K562 (cell line): ENCODE results near the gene TRIM45. TPM values are rescaled to one million over a fixed set of nuclear protein-coding genes. Genes with fewer than 3 reads are reported as not detected.
A peak's percentile ranks its signal among the peaks of the same experiment; 100 is the strongest.

Experiments
- ATAC-seq: fragments of 200-7000 bp; cut with Tn5 transposase; 3 replicates; pipeline ENCODE4 v1.9.1; 2020; ENCODE audit warnings: moderate library complexity
- BruUV-seq: library from RNA; stranded (reverse); fragments of 400-500 nt; replicated peaks from 2 replicates; lab custom pipeline; 2021; lab: Mats Ljungman, UMichigan
- CTCF ChIA-PET: fragments of 300-600 bp; formaldehyde crosslinking; extraction: SDS; loops from one replicate; lab custom pipeline; 2021; ENCODE audit warnings: low intra/inter-chr PET ratio; lab: Yijun Ruan, JAX
- POLR2A ChIA-PET: fragments of 300-600, 350-650 bp; sonication (Branson Sonifier 250); formaldehyde crosslinking; extraction: SDS; loops from one replicate; lab custom pipeline; 2021; ENCODE audit warnings: antibody characterized with exemption, inconsistent platforms; lab: Yijun Ruan, JAX
- DNase-seq, 4 experiments: peaks; one replicate each; pipeline versions ENCODE4 v3.0.0 to v3.0.0-alpha.2; 2011 to 2018; ENCODE audit warnings: low spot score in 3 of 4, mixed read lengths in 3 of 4; ENCODE audit errors: extremely low read depth in 1 of 4
- FAIRE-seq: peaks from 2 replicates; lab custom pipeline; 2011; peaks lifted over from hg19 to GRCh38; lab: Jason Lieb, UNC
- H2AFZ ChIP-seq: 2 replicates; pipeline ENCODE4 v1.6.0; 2011; ENCODE audit warnings: low read depth, low read length, control low read depth, inconsistent platforms
- H3K27ac ChIP-seq: fragments of 200-600 bp; 3 replicates; pipeline ENCODE4 v1.8.0; 2011; ENCODE audit warnings: low read depth, mild to moderate bottlenecking, control low read depth, inconsistent platforms, low read length, moderate library complexity, mixed read lengths; ENCODE audit errors: extremely low read depth
- H3K27me3 ChIP-seq, 2 experiments: fragments of 300-600 bp in 1 of 2; 2 replicates in 1 of 2; 3 replicates in 1 of 2; pipeline versions ENCODE4 v1.6.0 to v1.8.0; 2011; ENCODE audit warnings: inconsistent platforms in 2 of 2, low read length in 2 of 2, mild to moderate bottlenecking in 1 of 2, mixed read lengths in 1 of 2, moderate library complexity in 1 of 2; ENCODE audit not compliant: control insufficient read depth in 2 of 2, insufficient read depth in 2 of 2
- H3K36me3 ChIP-seq: fragments of 300-600 bp; 3 replicates; pipeline ENCODE4 v1.8.0; 2011; ENCODE audit warnings: mild to moderate bottlenecking, low read length, inconsistent platforms; ENCODE audit not compliant: control insufficient read depth, insufficient read depth
- H3K4me1 ChIP-seq, 2 experiments: fragments of 200-600 bp in 1 of 2; replicated peaks in 1 of 2; 2 replicates in 1 of 2; 3 replicates in 1 of 2; pipeline versions ENCODE4 v1.5.1 to v1.8.0; 2011; ENCODE audit warnings: inconsistent platforms in 2 of 2, low read length in 2 of 2, mild to moderate bottlenecking in 1 of 2, mixed read lengths in 1 of 2, moderate library complexity in 1 of 2; ENCODE audit not compliant: control insufficient read depth in 2 of 2, insufficient read depth in 2 of 2
- H3K4me2 ChIP-seq: 2 replicates; pipeline ENCODE4 v1.6.1; 2011; ENCODE audit warnings: low read length, control low read depth, inconsistent platforms, mixed read lengths; ENCODE audit not compliant: insufficient read depth
- H3K4me3 ChIP-seq: fragments of 200-600 bp; sonication (generic), shearing (Covaris generic); 2 replicates; pipeline ENCODE4 v1.5.1; 2016; ENCODE audit warnings: control low read depth, inconsistent platforms
- H3K79me2 ChIP-seq: fragments of 200-600 bp; 3 replicates; pipeline ENCODE4 v1.8.0; 2011; ENCODE audit warnings: low read length, inconsistent platforms; ENCODE audit not compliant: control insufficient read depth, insufficient read depth
- H3K9ac ChIP-seq, 2 experiments: 2 replicates each; pipeline versions ENCODE4 v1.6.0 to v1.6.1; 2011; ENCODE audit warnings: low read depth in 2 of 2, low read length in 2 of 2, control low read depth in 1 of 2, inconsistent platforms in 1 of 2, mild to moderate bottlenecking in 1 of 2, mixed read lengths in 1 of 2; ENCODE audit not compliant: insufficient read depth in 1 of 2
- H3K9me1 ChIP-seq: one replicate; pipeline ENCODE4 v1.6.0; 2011; ENCODE audit warnings: inconsistent platforms, mild to moderate bottlenecking, low read length, moderate library complexity; ENCODE audit not compliant: control insufficient read depth, insufficient read depth
- H3K9me3 ChIP-seq: replicated peaks from 2 replicates; pipeline ENCODE4 v1.5.1; 2011; ENCODE audit warnings: low read depth, low read length, inconsistent platforms; ENCODE audit not compliant: control insufficient read depth, insufficient read depth
- H4K20me1 ChIP-seq: replicated peaks from 2 replicates; pipeline ENCODE4 v1.6.1; 2011; ENCODE audit warnings: low read length, inconsistent platforms, mixed read lengths; ENCODE audit not compliant: control insufficient read depth, insufficient read depth
- WGBS: fragments of 100-300 bp; shearing (Covaris generic); methylation state at CpG from one replicate; pipeline ENCODE4 v1.1.6; 2016; ENCODE audit warnings: low coverage, mixed read lengths; ENCODE audit not compliant: insufficient coverage; ENCODE audit errors: missing lambda C conversion rate; 5-methylcytosine and 5-hydroxymethylcytosine counted together
- in situ Hi-C: fragments of 300-500 bp; cut with MboI; formaldehyde crosslinking; loops from 4 replicates; pipeline ENCODE4 v1.15.0; 2018; ENCODE audit warnings: inconsistent platforms, mixed read lengths
- intact Hi-C: fragments of 100-400 bp; cut with micrococcal nuclease; formaldehyde crosslinking; loops from 2 replicates; pipeline ENCODE4 v1.14.2; 2022
- polyA plus RNA-seq, 8 experiments: library from polyadenylated mRNA; depleted of rRNA in 4 of 8; stranded (reverse) in 5 of 8; unstranded in 3 of 8; fragments of >200 nt; fragmentation: Nextera tagmentation in 2 of 8; fragmentation: Illumina TruSeq in 1 of 8; extraction: Ambion mirVana in 2 of 8; extraction: Trizol in 1 of 8; gene quantifications; 2 replicates each; pipeline versions ENCODE4 v1.2.1 to v1.2.3, GENCODE V29; 2011 to 2014; ENCODE audit warnings: inconsistent platforms in 1 of 8, missing spikeins in 1 of 8
- total RNA-seq, 7 experiments: library from RNA; depleted of rRNA in 6 of 7; stranded (reverse); fragments of >200 nt in 6 of 7; fragmentation: Illumina TruSeq in 2 of 7; extraction: Trizol in 2 of 7; gene quantifications; 2 replicates each; pipeline versions ENCODE4 v1.2.1 to v1.2.3, GENCODE V29; 2011 to 2021; ENCODE audit warnings: low replicate concordance in 1 of 7
- TF ChIP-seq, protein P1 (sequence below), 2 experiments: fragments of 450-650 bp; formaldehyde crosslinking in 1 of 2; IDR thresholded peaks; 2 replicates each; pipeline versions ENCODE4 v1.4.0 to v1.6.1; 2014 to 2020; ENCODE audit warnings: mild to moderate bottlenecking in 2 of 2, borderline replicate concordance in 1 of 2, low read depth in 1 of 2
- TF ChIP-seq, protein P2 (sequence below): sonication (generic); formaldehyde crosslinking; IDR thresholded peaks from 2 replicates; pipeline ENCODE4 v1.8.1; 2023; ENCODE audit warnings: missing genetic modification reagents, mild to moderate bottlenecking, borderline replicate concordance
- TF ChIP-seq, protein P3 (sequence below), 3 experiments: IDR thresholded peaks in 2 of 3; conservative IDR thresholded peaks in 1 of 3; 2 replicates each; pipeline ENCODE4 v1.5.1; 2011 to 2012; ENCODE audit warnings: low read length in 3 of 3, mild to moderate bottlenecking in 3 of 3, control low read depth in 2 of 3, improper control_type of control experiment in 1 of 3, inconsistent platforms in 1 of 3, low read depth in 1 of 3, mixed read lengths in 1 of 3, moderate library complexity in 1 of 3; ENCODE audit not compliant: insufficient read depth in 2 of 3

Gene TRIM45
- total and polyA plus RNA-seq, 9 of the 15 experiments (the other 6 are each of a cell fraction or from before 2014, with no cell fraction given), result 1.9 to 6.2 (median 3.6) TPM

DNA sequence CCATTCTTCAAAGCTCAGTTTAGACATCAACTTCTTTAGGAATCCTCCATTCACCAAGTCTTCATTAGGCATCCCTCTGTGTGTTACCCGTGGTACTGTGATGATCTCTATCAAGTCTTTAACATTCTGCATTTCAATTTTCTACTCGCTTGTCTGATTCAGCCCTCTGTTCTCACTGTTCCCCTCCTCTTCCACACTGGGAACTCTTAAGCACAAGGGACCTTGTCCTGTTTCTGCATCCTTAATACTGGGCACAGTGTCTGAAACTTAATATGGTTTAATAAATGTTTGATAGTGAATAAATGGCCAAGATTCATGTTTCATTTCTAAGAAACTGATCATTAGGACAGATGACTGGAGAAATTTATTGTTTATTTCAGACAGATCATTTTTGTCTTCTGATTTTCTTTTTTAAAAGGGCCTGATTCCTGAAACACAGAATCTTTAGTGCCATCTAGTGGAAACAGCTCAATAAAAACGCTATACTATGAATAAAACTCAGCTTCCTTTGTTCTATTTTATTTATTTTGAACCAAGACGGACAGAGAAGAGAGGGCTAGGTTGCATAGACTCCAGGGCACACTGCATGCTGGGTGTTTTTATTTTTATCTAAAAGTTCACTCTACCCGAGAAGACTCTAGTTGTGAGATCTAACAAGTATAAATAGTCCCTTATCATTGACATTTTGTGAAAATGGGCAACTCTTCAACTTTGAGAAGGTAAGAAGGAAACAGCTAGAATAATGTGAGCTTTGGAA, 7.0 kb upstream of the TRIM45 start:
- Histone ChIP-seq H3K4me2 (0 out of 2 replicates have a peak overlapping the region, but pooled peaks have one; percentile 25), H3K4me3 (no peak overlapping the region), H3K27ac (no peak overlapping the region), H3K4me1 (peaks cover 0 to 8% of the 10 kb centered on the region in 2 experiments; a peak in 2 of 5 replicates), H2AFZ (peak overlapping the region; percentile 52), H4K20me1 (no peaks in the 10 kb centered on the region), H3K27me3 (peaks cover 6% of the 10 kb centered on the region in 2 experiments; a peak in 1 of 5 replicates), H3K36me3 (no peaks in the 10 kb centered on the region), H3K79me2 (no peaks in the 10 kb centered on the region), H3K9me1 (no peaks in the 10 kb centered on the region), H3K9me3 (no peaks in the 10 kb centered on the region), H3K9ac (no peak overlapping the region)
- ATAC-seq, result peak; percentile 72
- no TSS peak for BruUV-seq
- 9% methylated on average over 5 of the region's 5 CpGs for WGBS
- in situ Hi-C loops, result no loop called here
- intact Hi-C loops, result loop anchor here (1.0 to 10.0 kb wide), 4 partner anchors 60 to 554 kb away; partner anchors contain the start of gene CD58
- peak; percentile 57 for FAIRE-seq
- ChIA-PET CTCF (interaction anchor here (0.6 to 3.0 kb wide), 7 partner anchors 12 to 990 kb away, joined by 3 to 44 read pairs (median 3); no protein-coding TSS in a partner anchor), POLR2A (interaction anchor here (0.6 to 2.1 kb wide), 11 partner anchors 8 to 162 kb away, joined by 3 to 13 read pairs (median 3); partner anchors contain the start of gene TTF2)
- peak in 2 of 4 experiments; percentile 48 to 49 for DNase-seq
- TF ChIP-seq, protein P1, sequence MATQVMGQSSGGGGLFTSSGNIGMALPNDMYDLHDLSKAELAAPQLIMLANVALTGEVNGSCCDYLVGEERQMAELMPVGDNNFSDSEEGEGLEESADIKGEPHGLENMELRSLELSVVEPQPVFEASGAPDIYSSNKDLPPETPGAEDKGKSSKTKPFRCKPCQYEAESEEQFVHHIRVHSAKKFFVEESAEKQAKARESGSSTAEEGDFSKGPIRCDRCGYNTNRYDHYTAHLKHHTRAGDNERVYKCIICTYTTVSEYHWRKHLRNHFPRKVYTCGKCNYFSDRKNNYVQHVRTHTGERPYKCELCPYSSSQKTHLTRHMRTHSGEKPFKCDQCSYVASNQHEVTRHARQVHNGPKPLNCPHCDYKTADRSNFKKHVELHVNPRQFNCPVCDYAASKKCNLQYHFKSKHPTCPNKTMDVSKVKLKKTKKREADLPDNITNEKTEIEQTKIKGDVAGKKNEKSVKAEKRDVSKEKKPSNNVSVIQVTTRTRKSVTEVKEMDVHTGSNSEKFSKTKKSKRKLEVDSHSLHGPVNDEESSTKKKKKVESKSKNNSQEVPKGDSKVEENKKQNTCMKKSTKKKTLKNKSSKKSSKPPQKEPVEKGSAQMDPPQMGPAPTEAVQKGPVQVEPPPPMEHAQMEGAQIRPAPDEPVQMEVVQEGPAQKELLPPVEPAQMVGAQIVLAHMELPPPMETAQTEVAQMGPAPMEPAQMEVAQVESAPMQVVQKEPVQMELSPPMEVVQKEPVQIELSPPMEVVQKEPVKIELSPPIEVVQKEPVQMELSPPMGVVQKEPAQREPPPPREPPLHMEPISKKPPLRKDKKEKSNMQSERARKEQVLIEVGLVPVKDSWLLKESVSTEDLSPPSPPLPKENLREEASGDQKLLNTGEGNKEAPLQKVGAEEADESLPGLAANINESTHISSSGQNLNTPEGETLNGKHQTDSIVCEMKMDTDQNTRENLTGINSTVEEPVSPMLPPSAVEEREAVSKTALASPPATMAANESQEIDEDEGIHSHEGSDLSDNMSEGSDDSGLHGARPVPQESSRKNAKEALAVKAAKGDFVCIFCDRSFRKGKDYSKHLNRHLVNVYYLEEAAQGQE (IDR thresholded peaks at IDR 0.05; ENCODE audit: borderline replicate concordance), result peak; percentile 52; the same call in 1 of the 2 replicates
- TF ChIP-seq, protein P1 (CRISPR knock-in tag; IDR thresholded peaks at IDR 0.05; ENCODE audit: low read depth), result no peak
- TF ChIP-seq, protein P2, sequence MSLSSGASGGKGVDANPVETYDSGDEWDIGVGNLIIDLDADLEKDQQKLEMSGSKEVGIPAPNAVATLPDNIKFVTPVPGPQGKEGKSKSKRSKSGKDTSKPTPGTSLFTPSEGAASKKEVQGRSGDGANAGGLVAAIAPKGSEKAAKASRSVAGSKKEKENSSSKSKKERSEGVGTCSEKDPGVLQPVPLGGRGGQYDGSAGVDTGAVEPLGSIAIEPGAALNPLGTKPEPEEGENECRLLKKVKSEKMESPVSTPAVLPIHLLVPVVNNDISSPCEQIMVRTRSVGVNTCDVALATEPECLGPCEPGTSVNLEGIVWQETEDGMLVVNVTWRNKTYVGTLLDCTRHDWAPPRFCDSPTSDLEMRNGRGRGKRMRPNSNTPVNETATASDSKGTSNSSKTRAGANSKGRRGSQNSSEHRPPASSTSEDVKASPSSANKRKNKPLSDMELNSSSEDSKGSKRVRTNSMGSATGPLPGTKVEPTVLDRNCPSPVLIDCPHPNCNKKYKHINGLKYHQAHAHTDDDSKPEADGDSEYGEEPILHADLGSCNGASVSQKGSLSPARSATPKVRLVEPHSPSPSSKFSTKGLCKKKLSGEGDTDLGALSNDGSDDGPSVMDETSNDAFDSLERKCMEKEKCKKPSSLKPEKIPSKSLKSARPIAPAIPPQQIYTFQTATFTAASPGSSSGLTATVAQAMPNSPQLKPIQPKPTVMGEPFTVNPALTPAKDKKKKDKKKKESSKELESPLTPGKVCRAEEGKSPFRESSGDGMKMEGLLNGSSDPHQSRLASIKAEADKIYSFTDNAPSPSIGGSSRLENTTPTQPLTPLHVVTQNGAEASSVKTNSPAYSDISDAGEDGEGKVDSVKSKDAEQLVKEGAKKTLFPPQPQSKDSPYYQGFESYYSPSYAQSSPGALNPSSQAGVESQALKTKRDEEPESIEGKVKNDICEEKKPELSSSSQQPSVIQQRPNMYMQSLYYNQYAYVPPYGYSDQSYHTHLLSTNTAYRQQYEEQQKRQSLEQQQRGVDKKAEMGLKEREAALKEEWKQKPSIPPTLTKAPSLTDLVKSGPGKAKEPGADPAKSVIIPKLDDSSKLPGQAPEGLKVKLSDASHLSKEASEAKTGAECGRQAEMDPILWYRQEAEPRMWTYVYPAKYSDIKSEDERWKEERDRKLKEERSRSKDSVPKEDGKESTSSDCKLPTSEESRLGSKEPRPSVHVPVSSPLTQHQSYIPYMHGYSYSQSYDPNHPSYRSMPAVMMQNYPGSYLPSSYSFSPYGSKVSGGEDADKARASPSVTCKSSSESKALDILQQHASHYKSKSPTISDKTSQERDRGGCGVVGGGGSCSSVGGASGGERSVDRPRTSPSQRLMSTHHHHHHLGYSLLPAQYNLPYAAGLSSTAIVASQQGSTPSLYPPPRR (CRISPR knock-in tag), result no peak
- TF ChIP-seq, protein P3, sequence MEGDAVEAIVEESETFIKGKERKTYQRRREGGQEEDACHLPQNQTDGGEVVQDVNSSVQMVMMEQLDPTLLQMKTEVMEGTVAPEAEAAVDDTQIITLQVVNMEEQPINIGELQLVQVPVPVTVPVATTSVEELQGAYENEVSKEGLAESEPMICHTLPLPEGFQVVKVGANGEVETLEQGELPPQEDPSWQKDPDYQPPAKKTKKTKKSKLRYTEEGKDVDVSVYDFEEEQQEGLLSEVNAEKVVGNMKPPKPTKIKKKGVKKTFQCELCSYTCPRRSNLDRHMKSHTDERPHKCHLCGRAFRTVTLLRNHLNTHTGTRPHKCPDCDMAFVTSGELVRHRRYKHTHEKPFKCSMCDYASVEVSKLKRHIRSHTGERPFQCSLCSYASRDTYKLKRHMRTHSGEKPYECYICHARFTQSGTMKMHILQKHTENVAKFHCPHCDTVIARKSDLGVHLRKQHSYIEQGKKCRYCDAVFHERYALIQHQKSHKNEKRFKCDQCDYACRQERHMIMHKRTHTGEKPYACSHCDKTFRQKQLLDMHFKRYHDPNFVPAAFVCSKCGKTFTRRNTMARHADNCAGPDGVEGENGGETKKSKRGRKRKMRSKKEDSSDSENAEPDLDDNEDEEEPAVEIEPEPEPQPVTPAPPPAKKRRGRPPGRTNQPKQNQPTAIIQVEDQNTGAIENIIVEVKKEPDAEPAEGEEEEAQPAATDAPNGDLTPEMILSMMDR (IDR thresholded peaks at IDR 0.05 in 2 of 3, conservative IDR thresholded peaks at IDR 0.05 in 1 of 3; ENCODE audit: insufficient read depth in 2 of 3, low read depth in 1 of 3, low read length in 3 of 3), result peak; percentile 34 to 82 (median 52); a peak in 5 of 6 replicates
